ENCODE measurements around the gene OR51A7.

DNA sequence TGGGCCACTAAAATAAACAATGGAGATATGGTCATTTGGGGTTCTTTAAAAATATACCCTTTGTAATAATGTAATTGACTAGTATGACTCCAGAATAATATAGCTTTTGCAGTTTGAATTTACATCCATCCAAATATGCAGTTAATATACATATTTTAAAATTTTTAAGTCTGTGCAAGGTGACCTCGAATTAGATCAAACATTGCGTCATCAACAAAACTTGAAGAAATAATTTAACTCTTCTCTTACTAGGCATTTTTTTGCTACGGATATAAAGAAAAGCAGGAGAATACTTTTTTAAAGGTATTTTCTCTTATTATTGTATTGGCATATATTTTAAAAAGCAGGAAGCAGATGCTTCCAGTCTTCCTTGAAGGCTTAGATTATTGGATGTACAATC is 33.2 kb downstream of the OR51A7 start:
- TF ChIP-seq EZH2 (IDR thresholded peaks at IDR 0.05; ENCODE audit: borderline replicate concordance, low read depth, low read length, severe bottlenecking) (no peak), POLR2A (IDR thresholded peaks at IDR 0.05; ENCODE audit: low read depth, low read length) (no peak)
- TF ChIP-seq, protein P1, sequence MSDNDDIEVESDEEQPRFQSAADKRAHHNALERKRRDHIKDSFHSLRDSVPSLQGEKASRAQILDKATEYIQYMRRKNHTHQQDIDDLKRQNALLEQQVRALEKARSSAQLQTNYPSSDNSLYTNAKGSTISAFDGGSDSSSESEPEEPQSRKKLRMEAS (IDR thresholded peaks at IDR 0.05; ENCODE audit: insufficient read depth, insufficient read length): no peak

Measured in endothelial cell of umbilical vein (primary cell).